Lower leg skin (tissue), 4 donors: Measurements from ENCODE around the gene C11orf98. TPM values are rescaled to one million over a fixed set of nuclear protein-coding genes. Genes with fewer than 3 reads are reported as not detected.

ENCODE experiments used
- DNase-seq, 2 donors: peaks; one replicate each; pipeline ENCODE4 v3.0.0-alpha.2; 2019; ENCODE audit warnings: low spot score in 2 of 2
- H3K4me3 ChIP-seq: fragments of 200-600 bp; sonication (generic); 2 replicates; pipeline ENCODE4 v1.5.1; 2017; ENCODE audit warnings: mild to moderate bottlenecking, low read depth; ENCODE audit not compliant: poor library complexity, severe bottlenecking
- CTCF ChIP-seq, 3 donors: fragments of 450-650 bp; IDR thresholded peaks; one replicate each; pipeline ENCODE4 v1.5.1; 2016; ENCODE audit warnings: antibody characterized with exemption in 3 of 3, mild to moderate bottlenecking in 3 of 3, moderate library complexity in 2 of 3
- POLR2A ChIP-seq, 2 donors: fragments of 450-650 bp; IDR thresholded peaks; one replicate each; pipeline ENCODE4 v1.6.1; 2016 to 2017; ENCODE audit warnings: antibody characterized with exemption in 2 of 2, mild to moderate bottlenecking in 1 of 2, moderate library complexity in 1 of 2
- WGBS, 2 donors: methylation state at CpG; one replicate each; pipeline ENCODE4 v1.1.5; 2018; 5-methylcytosine and 5-hydroxymethylcytosine counted together
- intact Hi-C: fragments of 100-400 bp; cut with DNase I; formaldehyde crosslinking; loops from one replicate; pipeline ENCODE4 v1.15.0; 2023; ENCODE audit warnings: low total_unique reads
- total RNA-seq, 4 donors: library from RNA; depleted of rRNA; stranded (reverse); fragments of >200 nt; gene quantifications; one replicate each; pipeline ENCODE4 v1.1.0, GENCODE V29; 2016

Gene C11orf98
- total RNA-seq, 4 donors from 2014 or later, result 21.3 to 58.4 (median 31.4) TPM

- intact Hi-C loops, result no loop called here
- H3K4me3 ChIP-seq, result no peak overlapping the region
- TF ChIP-seq CTCF (IDR thresholded peaks at IDR 0.05) (no peak), POLR2A (IDR thresholded peaks at IDR 0.05) (no peak)
- DNase-seq, result no peak
- WGBS, 2 donors, result 72 to 73% methylated on average over 2 of the region's 2 CpGs
These were observed 8.2 kb upstream of the C11orf98 start for GRCh38 chr11:62673196-62673525.

- no peak for TF ChIP-seq POLR2A (IDR thresholded peaks at IDR 0.05)
- TF ChIP-seq CTCF (IDR thresholded peaks at IDR 0.05), result no peak
- 0 to 1% methylated on average over 46 to 47 of the region's 59 CpGs for WGBS, 2 donors
- peak within 1 kb of the TSS; percentile 90 for H3K4me3 ChIP-seq
- peak; percentile 65 to 95 for DNase-seq
- intact Hi-C loops, result no loop called here
These were observed 6.8 kb upstream of the C11orf98 start, which contains the start of the genes LBHD1 and UQCC3 for GRCh38 chr11:62671608-62672389. Gene LBHD1 (minus strand): TSS chr11:62672267. CDS start chr11:62670031, 2,236 bp downstream. Gene UQCC3 (plus strand): TSS chr11:62671673. CDS start chr11:62671746, 73 bp downstream.

- TF ChIP-seq POLR2A (IDR thresholded peaks at IDR 0.05) (no peak), CTCF (IDR thresholded peaks at IDR 0.05) (no peak)
- peak overlapping the region; percentile 90 for H3K4me3 ChIP-seq
- intact Hi-C loops, result no loop called here
- no peak for DNase-seq
- WGBS, 2 donors, result 1 to 2% methylated on average over 17 of the region's 17 CpGs
These were observed 6.2 kb upstream of the C11orf98 start for GRCh38 chr11:62671236-62671607.

- TF ChIP-seq CTCF (IDR thresholded peaks at IDR 0.05) (no peak), POLR2A (IDR thresholded peaks at IDR 0.05) (no peak)
- no peak for DNase-seq
- no peak overlapping the region for H3K4me3 ChIP-seq
- WGBS, 2 donors, result 63 to 64% methylated on average over 4 of the region's 4 CpGs
- intact Hi-C loops, result no loop called here
These were observed 4.6 kb upstream of the C11orf98 start for GRCh38 chr11:62669420-62670161.

- no peak overlapping the region for H3K4me3 ChIP-seq
- intact Hi-C loops, result no loop called here
- 84 to 87% methylated on average over 2 of the region's 2 CpGs for WGBS, 2 donors
- TF ChIP-seq POLR2A (IDR thresholded peaks at IDR 0.05) (no peak), CTCF (IDR thresholded peaks at IDR 0.05) (no peak)
- DNase-seq, result no peak
These were observed 2.5 kb upstream of the C11orf98 start for GRCh38 chr11:62667460-62667859.
